ENCODE measurements around the gene SYNDIG1.

SYNDIG1 gene

DNA sequence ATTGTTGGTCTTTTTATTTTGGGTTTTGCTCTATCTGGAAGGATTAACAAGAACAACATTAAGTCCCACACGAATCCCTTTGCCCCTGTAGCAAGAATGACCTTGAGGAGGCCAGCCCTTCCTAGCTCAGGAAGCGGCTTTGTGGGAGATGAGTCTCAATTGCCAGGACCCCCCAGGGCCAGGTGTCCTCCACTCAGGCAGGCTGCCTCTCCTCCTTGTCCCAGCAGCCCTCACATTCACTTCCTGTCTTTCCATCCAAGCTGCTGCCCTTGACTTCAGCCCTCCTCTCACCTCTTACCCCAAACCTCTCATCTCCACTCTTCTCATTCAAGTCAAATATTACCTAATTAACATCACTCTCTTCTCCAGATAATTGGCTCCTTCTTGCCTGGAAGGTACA, 22.6 kb upstream of the SYNDIG1 start:
- TF ChIP-seq, protein P1, sequence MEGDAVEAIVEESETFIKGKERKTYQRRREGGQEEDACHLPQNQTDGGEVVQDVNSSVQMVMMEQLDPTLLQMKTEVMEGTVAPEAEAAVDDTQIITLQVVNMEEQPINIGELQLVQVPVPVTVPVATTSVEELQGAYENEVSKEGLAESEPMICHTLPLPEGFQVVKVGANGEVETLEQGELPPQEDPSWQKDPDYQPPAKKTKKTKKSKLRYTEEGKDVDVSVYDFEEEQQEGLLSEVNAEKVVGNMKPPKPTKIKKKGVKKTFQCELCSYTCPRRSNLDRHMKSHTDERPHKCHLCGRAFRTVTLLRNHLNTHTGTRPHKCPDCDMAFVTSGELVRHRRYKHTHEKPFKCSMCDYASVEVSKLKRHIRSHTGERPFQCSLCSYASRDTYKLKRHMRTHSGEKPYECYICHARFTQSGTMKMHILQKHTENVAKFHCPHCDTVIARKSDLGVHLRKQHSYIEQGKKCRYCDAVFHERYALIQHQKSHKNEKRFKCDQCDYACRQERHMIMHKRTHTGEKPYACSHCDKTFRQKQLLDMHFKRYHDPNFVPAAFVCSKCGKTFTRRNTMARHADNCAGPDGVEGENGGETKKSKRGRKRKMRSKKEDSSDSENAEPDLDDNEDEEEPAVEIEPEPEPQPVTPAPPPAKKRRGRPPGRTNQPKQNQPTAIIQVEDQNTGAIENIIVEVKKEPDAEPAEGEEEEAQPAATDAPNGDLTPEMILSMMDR (IDR thresholded peaks at IDR 0.05; ENCODE audit: low read length, missing control alignments), result no peak
- DNase-seq (ENCODE audit: low read depth), result no peak
- no peak overlapping the region for H3K4me3 ChIP-seq (replicated peaks; ENCODE audit: low read depth, low read length)

DNA sequence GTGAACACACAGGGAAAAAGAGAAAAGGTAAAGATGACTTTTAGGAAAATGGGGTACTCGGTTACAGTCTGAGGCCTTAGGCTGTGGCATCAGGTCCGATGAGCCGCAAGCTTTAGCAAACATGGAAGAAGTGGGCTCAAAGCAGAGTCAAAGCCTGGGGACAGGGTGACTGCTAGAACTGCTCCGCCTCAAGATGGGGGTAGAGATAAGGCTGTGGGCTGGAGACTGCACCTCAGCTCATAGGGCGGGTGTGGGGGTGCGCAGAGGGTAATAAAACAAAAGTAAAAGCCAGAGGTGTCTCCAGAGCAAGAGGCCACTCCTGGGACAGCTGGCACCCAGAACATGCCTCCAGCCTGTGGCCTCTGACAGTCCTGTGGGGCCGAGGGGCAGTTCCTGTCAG, 21.3 kb upstream of the SYNDIG1 start:
- no peak overlapping the region for H3K4me3 ChIP-seq (replicated peaks; ENCODE audit: low read depth, low read length)
- DNase-seq (ENCODE audit: low read depth), result no peak
- TF ChIP-seq, protein P1 (IDR thresholded peaks at IDR 0.05; ENCODE audit: low read length, missing control alignments), result no peak

DNA sequence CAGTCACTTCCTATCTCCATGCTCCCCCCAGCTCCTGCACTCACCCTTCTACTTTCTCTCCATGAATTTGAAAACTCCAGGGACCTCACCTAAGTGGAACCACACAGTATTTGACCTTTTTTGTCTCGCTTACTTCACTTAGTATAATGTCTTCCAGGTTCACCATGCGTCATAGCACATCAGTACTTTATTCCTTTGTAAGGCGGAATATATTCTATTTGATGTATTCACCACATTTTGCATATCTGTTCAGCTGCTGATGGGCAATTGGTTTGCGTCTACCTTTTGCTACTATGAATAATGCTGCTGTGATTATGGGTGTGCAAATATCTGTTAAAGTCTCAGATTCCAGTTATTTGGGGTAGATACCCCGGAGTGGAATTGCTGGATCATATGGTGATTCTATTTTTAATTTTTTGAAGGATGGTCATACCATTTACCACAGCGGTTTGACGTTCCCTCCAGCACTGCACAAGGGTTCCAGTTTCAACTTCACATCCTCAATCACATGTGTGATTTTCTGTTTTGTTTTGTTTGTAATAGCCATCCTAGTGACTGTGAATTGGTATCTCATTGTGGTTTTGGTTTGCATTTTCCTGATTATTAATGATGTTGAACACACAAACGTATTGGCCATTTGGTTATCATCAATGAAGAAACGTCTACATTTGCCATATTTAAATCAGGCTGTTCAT, 20.3 kb upstream of the SYNDIG1 start:
- TF ChIP-seq, protein P1 (IDR thresholded peaks at IDR 0.05; ENCODE audit: low read length, missing control alignments), result no peak
- H3K4me3 ChIP-seq (replicated peaks; ENCODE audit: low read depth, low read length), result no peak overlapping the region

DNA sequence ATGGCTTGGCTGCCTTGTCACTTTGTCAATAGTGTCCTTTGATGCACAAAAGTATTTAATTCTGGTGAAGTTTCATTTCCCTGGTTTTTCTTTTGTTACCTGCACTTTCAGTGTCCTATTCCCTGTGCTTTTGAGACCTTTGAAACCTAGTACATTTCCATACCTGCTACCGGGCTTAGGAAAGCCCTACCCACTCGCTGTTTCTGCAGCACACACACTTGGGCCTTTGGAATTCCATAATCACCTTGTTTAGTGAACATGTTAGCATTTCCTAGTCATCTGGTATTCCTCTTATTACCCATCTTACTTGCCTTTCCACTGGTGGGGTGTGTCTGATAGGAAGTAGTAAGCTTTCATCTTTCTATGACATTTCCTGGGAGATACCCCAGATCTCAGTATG, 19.3 kb upstream of the SYNDIG1 start:
- no peak overlapping the region for H3K4me3 ChIP-seq (replicated peaks; ENCODE audit: low read depth, low read length)
- TF ChIP-seq, protein P1 (IDR thresholded peaks at IDR 0.05; ENCODE audit: low read length, missing control alignments), result no peak
- DNase-seq (ENCODE audit: low read depth), result no peak

More for the DNA sequence above, 20.3 kb upstream of the SYNDIG1 start:
- DNase-seq (ENCODE audit: low read depth), result no peak

DNA sequence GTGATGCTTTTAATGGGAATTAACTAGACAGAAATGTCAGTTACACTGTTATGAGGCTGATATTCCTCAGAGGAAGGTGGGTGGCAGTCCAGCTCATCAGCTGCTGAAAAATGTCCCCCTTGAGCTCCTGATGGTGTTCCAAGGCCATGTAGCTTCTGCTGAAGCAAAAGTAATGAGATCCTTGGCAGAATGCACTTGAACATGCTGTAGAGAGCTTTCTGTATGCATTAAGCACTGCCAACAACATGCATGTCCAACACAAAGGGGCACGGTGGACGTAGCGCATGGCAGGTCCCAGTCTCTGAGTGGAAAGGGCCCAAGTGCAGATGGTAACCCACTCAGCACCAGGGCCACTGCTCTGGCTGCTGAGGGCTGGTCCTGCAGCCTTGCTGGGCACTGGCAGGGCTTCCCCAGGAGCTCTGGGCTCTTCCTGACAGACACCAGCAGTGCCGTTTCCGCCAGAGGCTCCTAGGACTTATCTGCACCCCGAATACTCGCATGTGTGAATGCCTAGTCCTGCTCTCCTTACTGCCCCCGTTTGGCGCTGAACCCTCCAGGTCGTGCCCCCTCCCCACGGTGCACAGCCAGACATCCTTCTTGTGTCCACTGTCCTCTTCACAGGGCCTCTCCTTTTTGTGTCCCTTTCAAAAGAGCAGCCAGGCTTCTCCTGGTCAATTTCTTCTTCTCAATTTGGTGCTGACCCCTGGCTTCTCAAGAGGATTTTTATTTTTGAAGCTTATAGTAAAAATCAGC, 18.6 kb upstream of the SYNDIG1 start:
- TF ChIP-seq, protein P1 (IDR thresholded peaks at IDR 0.05; ENCODE audit: low read length, missing control alignments), result no peak
- no peak overlapping the region for H3K4me3 ChIP-seq (replicated peaks; ENCODE audit: low read depth, low read length)
- DNase-seq (ENCODE audit: low read depth), result no peak

DNA sequence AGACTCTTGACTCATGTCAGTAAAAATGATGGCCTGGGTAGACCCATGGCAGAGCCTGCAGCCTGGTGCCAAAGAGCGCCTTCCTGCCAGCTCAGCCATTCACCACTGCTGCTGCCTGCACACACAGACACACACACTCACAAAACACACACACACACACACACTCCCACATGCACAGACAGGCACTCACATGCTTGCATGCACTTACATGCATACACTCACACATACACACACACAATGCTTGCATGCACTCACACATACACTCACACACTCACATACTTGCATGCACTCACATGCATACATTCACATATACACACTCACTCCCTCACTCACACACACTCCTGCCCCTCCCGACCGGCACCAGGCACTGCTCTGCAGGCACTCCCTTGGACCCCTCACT, 18.0 kb upstream of the SYNDIG1 start:
- DNase-seq (ENCODE audit: low read depth), result no peak
- TF ChIP-seq, protein P1 (IDR thresholded peaks at IDR 0.05; ENCODE audit: low read length, missing control alignments), result no peak
- H3K4me3 ChIP-seq (replicated peaks; ENCODE audit: low read depth, low read length), result no peak overlapping the region
